SK-N-MC (cell line): ENCODE data around the gene PAFAH1B1.

ENCODE experiments used
- EZH2 ChIP-seq: fragments of 200-600 bp; sonication (generic); IDR thresholded peaks from one replicate; pipeline ENCODE4 v1.6.1; 2017; ENCODE audit warnings: antibody characterized with exemption
- FOXP2 ChIP-seq: optimal IDR thresholded peaks from 2 replicates; pipeline ENCODE3; 2011; ENCODE audit warnings: mild to moderate bottlenecking, moderate library complexity; ENCODE audit not compliant: insufficient read depth; ENCODE audit errors: extremely low read length, control extremely low read depth
- POLR2AphosphoS5 ChIP-seq: IDR thresholded peaks from 2 replicates; pipeline ENCODE4 v1.6.1; 2012; ENCODE audit warnings: mild to moderate bottlenecking, low read depth, low read length, borderline replicate concordance

- TF ChIP-seq EZH2 (no peak), POLR2AphosphoS5 (no peak), FOXP2 (no peak)
These were observed 97.8 kb downstream of the PAFAH1B1 start for GRCh38 chr17:2691069-2691871.
